SH-SY5Y (cell line): ENCODE measurements around the gene KAT6B.

Experiments
- GATA2 ChIP-seq: IDR thresholded peaks from 2 replicates; pipeline ENCODE4 v1.6.1; 2011; ENCODE audit warnings: mild to moderate bottlenecking, low read depth, low read length
- GATA3 ChIP-seq: IDR thresholded peaks from 2 replicates; pipeline ENCODE4 v1.6.1; 2011; ENCODE audit warnings: low read depth, mild to moderate bottlenecking, low read length, moderate library complexity

GRCh38 chr10:74822101-74822500 lies 4.3 kb upstream of the KAT6B start:
- no peak for TF ChIP-seq GATA2
- no peak for TF ChIP-seq GATA3
